HepG2 (cell line): ENCODE measurements around the gene SPTSSA. TPM values are rescaled to one million over a fixed set of nuclear protein-coding genes. Genes with fewer than 3 reads are reported as not detected.

Source experiments
- NBN ChIP-seq: fragments of 450-650 bp; conservative IDR thresholded peaks from 2 replicates; pipeline ENCODE4 v1.6.1; 2017
- PAXIP1 ChIP-seq: sonication (generic); formaldehyde crosslinking; conservative IDR thresholded peaks from 2 replicates; pipeline ENCODE4 v1.4.0; 2020; ENCODE audit warnings: mild to moderate bottlenecking, missing genetic modification reagents, moderate library complexity
- SNAPC4 ChIP-seq: sonication (generic); formaldehyde crosslinking; IDR thresholded peaks from 2 replicates; pipeline ENCODE4 v1.4.0; 2020; ENCODE audit warnings: mild to moderate bottlenecking, missing genetic modification reagents
- SOX6 ChIP-seq, 2 experiments: fragments of 450-650 bp in 1 of 2; sonication (generic) in 1 of 2; formaldehyde crosslinking in 1 of 2; IDR thresholded peaks; 2 replicates each; pipeline versions ENCODE4 v1.4.0 to v1.6.1; 2017 to 2020; ENCODE audit warnings: antibody characterized with exemption in 1 of 2, mild to moderate bottlenecking in 1 of 2, missing genetic modification reagents in 1 of 2
- TEAD3 ChIP-seq: optimal IDR thresholded peaks from 2 replicates; pipeline ENCODE3; 2016; ENCODE audit warnings: borderline replicate concordance
- ZMYM3 ChIP-seq: sonication (generic); formaldehyde crosslinking; IDR thresholded peaks from 2 replicates; pipeline ENCODE4 v1.5.1; 2020; ENCODE audit warnings: mild to moderate bottlenecking, missing genetic modification reagents
- ZNF275 ChIP-seq: sonication (generic); formaldehyde crosslinking; IDR thresholded peaks from 2 replicates; pipeline ENCODE4 v1.8.0; 2022; ENCODE audit warnings: missing genetic modification reagents, mild to moderate bottlenecking, inconsistent platforms, borderline replicate concordance
- polyA plus RNA-seq, 8 experiments: library from polyadenylated mRNA; depleted of rRNA in 3 of 8; stranded (reverse) in 7 of 8; unstranded in 1 of 8; fragments of >200 nt; fragmentation: Illumina TruSeq in 4 of 8; extraction: Trizol in 4 of 8; gene quantifications; 2 replicates each; pipeline versions ENCODE4 v1.2.1 to v1.2.3, GENCODE V29; 2011 to 2016; ENCODE audit warnings: low read depth in 4 of 8, missing spikeins in 1 of 8, mixed read lengths in 1 of 8; ENCODE audit not compliant: insufficient read depth in 1 of 8
- total RNA-seq, 5 experiments: library from RNA; depleted of rRNA; stranded (reverse); fragments of >200 nt; fragmentation: Illumina TruSeq; extraction: Trizol; gene quantifications; 2 replicates each; pipeline ENCODE4 v1.2.3, GENCODE V29; 2016; ENCODE audit warnings: low read depth in 1 of 5
- TF ChIP-seq, protein P1 (sequence below): sonication (generic); formaldehyde crosslinking; IDR thresholded peaks from 2 replicates; pipeline ENCODE4 v1.5.1; 2020; ENCODE audit warnings: mild to moderate bottlenecking, missing genetic modification reagents, moderate library complexity
- TF ChIP-seq, protein P2 (sequence below), 2 experiments: sonication (generic) in 1 of 2; formaldehyde crosslinking in 1 of 2; IDR thresholded peaks; 2 replicates each; pipeline versions ENCODE4 v1.4.0 to v1.6.1; 2016 to 2020; ENCODE audit warnings: borderline replicate concordance in 1 of 2, low read depth in 1 of 2, mild to moderate bottlenecking in 1 of 2, missing genetic modification reagents in 1 of 2

Gene SPTSSA
- total and polyA plus RNA-seq, 2 of the 13 experiments (the other 11 are each of a cell fraction or from before 2014, with no cell fraction given) = 19.1 to 86.1 TPM

- TF ChIP-seq, protein P1, sequence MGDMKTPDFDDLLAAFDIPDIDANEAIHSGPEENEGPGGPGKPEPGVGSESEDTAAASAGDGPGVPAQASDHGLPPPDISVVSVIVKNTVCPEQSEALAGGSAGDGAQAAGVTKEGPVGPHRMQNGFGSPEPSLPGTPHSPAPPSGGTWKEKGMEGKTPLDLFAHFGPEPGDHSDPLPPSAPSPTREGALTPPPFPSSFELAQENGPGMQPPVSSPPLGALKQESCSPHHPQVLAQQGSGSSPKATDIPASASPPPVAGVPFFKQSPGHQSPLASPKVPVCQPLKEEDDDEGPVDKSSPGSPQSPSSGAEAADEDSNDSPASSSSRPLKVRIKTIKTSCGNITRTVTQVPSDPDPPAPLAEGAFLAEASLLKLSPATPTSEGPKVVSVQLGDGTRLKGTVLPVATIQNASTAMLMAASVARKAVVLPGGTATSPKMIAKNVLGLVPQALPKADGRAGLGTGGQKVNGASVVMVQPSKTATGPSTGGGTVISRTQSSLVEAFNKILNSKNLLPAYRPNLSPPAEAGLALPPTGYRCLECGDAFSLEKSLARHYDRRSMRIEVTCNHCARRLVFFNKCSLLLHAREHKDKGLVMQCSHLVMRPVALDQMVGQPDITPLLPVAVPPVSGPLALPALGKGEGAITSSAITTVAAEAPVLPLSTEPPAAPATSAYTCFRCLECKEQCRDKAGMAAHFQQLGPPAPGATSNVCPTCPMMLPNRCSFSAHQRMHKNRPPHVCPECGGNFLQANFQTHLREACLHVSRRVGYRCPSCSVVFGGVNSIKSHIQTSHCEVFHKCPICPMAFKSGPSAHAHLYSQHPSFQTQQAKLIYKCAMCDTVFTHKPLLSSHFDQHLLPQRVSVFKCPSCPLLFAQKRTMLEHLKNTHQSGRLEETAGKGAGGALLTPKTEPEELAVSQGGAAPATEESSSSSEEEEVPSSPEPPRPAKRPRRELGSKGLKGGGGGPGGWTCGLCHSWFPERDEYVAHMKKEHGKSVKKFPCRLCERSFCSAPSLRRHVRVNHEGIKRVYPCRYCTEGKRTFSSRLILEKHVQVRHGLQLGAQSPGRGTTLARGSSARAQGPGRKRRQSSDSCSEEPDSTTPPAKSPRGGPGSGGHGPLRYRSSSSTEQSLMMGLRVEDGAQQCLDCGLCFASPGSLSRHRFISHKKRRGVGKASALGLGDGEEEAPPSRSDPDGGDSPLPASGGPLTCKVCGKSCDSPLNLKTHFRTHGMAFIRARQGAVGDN = no peak
- TF ChIP-seq SOX6 (IDR thresholded peaks at IDR 0.05) (peak; percentile 73; the same call in 1 of the 2 replicates), SOX6 (CRISPR knock-in tag; IDR thresholded peaks at IDR 0.05) (no peak), PAXIP1 (CRISPR knock-in tag) (no peak), SNAPC4 (CRISPR knock-in tag) (no peak), ZNF275 (CRISPR knock-in tag) (no peak), ZMYM3 (CRISPR knock-in tag) (0 out of 2 replicates have a peak, but pooled peaks have one; percentile 31), TEAD3 (CRISPR knock-in tag) (peak; percentile 29), NBN (peak; percentile 63; the same call in 1 of the 2 replicates)
- TF ChIP-seq, protein P2, sequence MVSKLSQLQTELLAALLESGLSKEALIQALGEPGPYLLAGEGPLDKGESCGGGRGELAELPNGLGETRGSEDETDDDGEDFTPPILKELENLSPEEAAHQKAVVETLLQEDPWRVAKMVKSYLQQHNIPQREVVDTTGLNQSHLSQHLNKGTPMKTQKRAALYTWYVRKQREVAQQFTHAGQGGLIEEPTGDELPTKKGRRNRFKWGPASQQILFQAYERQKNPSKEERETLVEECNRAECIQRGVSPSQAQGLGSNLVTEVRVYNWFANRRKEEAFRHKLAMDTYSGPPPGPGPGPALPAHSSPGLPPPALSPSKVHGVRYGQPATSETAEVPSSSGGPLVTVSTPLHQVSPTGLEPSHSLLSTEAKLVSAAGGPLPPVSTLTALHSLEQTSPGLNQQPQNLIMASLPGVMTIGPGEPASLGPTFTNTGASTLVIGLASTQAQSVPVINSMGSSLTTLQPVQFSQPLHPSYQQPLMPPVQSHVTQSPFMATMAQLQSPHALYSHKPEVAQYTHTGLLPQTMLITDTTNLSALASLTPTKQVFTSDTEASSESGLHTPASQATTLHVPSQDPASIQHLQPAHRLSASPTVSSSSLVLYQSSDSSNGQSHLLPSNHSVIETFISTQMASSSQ (IDR thresholded peaks at IDR 0.05; ENCODE audit: low read depth) = no peak
- TF ChIP-seq, protein P2 (CRISPR knock-in tag; IDR thresholded peaks at IDR 0.05; ENCODE audit: borderline replicate concordance) = no peak
Observed at GRCh38 chr14:34463598-34463961, 1.5 kb upstream of the SPTSSA start (continued).
